MM.1S (cell line): Measurements from ENCODE around the gene HS1BP3.

Experiments
- DNase-seq: peaks from one replicate; pipeline ENCODE4 v3.0.0-alpha.2; 2015
- H2AFZ ChIP-seq: fragments of 300-600 bp; sonication (generic); 2 replicates; pipeline ENCODE4 v1.6.0; 2016; ENCODE audit warnings: antibody characterized with exemption, low read length
- H3F3A ChIP-seq: fragments of 300-600 bp; sonication (generic); 2 replicates; pipeline ENCODE4 v1.6.1; 2016; ENCODE audit warnings: mild to moderate bottlenecking, antibody characterized with exemption, low read length, moderate library complexity, mixed read lengths; ENCODE audit not compliant: insufficient read depth
- H3K27ac ChIP-seq: fragments of 300-600 bp; sonication (generic); 2 replicates; pipeline ENCODE4 v1.5.1; 2016; ENCODE audit warnings: mild to moderate bottlenecking, low read length
- H3K27me3 ChIP-seq: fragments of 300-600 bp; sonication (generic); replicated peaks from 2 replicates; pipeline ENCODE4 v1.6.0; 2016; ENCODE audit warnings: low read length; ENCODE audit not compliant: insufficient read depth
- H3K36me3 ChIP-seq: fragments of 300-600 bp; sonication (generic); replicated peaks from 2 replicates; pipeline ENCODE4 v1.6.1; 2016; ENCODE audit warnings: mild to moderate bottlenecking, low read length, mixed read lengths; ENCODE audit not compliant: insufficient read depth
- H3K4me1 ChIP-seq: fragments of 300-600 bp; sonication (generic); 2 replicates; pipeline ENCODE4 v1.6.1; 2016; ENCODE audit warnings: low read length, mixed read lengths
- H3K4me2 ChIP-seq: fragments of 300-600 bp; sonication (generic); 2 replicates; pipeline ENCODE4 v1.6.0; 2016; ENCODE audit warnings: low read depth, low read length
- H3K4me3 ChIP-seq: fragments of 300-600 bp; sonication (generic); 2 replicates; pipeline ENCODE4 v1.5.1; 2016; ENCODE audit warnings: low read length, mixed read lengths
- H3K79me2 ChIP-seq: fragments of 300-600 bp; sonication (generic); 2 replicates; pipeline ENCODE4 v1.6.1; 2016; ENCODE audit warnings: mixed run types, low read length, mixed read lengths
- H3K9ac ChIP-seq: fragments of 300-600 bp; sonication (generic); 2 replicates; pipeline ENCODE4 v1.6.1; 2016; ENCODE audit warnings: low read length, mixed read lengths
- H3K9me2 ChIP-seq: fragments of 300-600 bp; sonication (generic); replicated peaks from 2 replicates; pipeline ENCODE4 v1.6.1; 2016; ENCODE audit warnings: mild to moderate bottlenecking, low read length, mixed read lengths; ENCODE audit not compliant: insufficient read depth
- H3K9me3 ChIP-seq: fragments of 300-600 bp; sonication (generic); replicated peaks from 2 replicates; pipeline ENCODE4 v1.6.1; 2016; ENCODE audit warnings: mild to moderate bottlenecking, low read length, mixed read lengths; ENCODE audit not compliant: insufficient read depth
- H4K20me1 ChIP-seq: fragments of 300-600 bp; sonication (generic); 2 replicates; pipeline ENCODE4 v1.6.1; 2016; ENCODE audit warnings: mild to moderate bottlenecking, low read length, moderate library complexity, mixed read lengths; ENCODE audit not compliant: insufficient read depth
- CTCF ChIP-seq: fragments of 300-600 bp; sonication (generic); IDR thresholded peaks from 2 replicates; pipeline ENCODE4 v1.5.1; 2016; ENCODE audit warnings: antibody characterized with exemption, low read length, mixed read lengths
- EZH2 ChIP-seq: fragments of 300-600 bp; sonication (generic); optimal IDR thresholded peaks from 2 replicates; pipeline ENCODE3; 2017; ENCODE audit warnings: low read depth, mild to moderate bottlenecking, antibody characterized with exemption, low read length, mixed read lengths
- EZH2phosphoT487 ChIP-seq: fragments of 300-600 bp; sonication (generic); IDR thresholded peaks from 2 replicates; pipeline ENCODE4 v1.6.1; 2018; ENCODE audit warnings: antibody characterized with exemption, low read length

The HS1BP3 gene

DNA sequence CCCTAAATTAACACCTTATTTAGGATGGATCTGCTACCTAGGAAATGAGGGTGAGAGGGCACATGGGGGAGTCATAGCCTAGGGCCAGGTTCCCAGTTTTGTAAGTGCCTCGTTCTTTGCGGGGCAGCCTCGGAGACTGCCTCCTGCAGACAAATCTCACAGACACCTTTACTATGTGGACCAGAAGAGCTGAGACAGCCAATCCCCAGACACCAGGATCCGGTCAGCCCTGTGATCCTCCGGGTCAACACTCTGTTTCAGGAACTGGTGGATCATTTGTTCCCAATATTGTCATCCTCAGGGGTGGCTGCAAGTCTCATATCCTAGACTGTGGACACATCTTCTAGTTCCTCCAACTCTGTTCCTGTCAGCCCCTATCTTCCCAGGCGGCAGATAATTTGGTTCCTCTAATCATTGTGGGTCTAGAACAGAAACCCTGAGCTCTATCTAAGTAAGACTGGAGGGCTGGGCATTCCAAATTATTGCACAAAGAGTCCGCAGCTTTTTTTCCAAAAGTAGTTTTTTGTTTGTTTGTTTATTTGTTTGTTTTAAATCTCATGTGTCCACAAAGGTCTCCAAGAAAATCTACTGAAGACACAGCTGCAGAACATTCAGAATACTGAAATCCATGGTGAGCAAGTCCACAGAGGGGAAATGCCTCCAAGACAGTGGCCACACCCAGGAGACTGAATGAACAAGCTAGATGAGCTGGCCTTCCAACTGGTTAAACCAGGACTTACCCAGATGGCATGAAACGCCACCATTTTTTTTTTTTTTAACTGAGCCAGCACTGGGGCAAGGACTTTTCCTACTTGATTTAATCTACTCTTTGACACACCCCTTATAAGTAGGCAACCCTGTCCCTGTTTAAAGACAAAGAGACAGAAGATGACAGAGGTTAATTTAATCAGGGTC lies 9.9 kb upstream of the HS1BP3 start:
- no peak for DNase-seq
- H2AFZ ChIP-seq, result no peak overlapping the region
- H3K9ac ChIP-seq, result no peak overlapping the region
- no peak overlapping the region for H3K4me2 ChIP-seq
- TF ChIP-seq EZH2 (no peak), EZH2phosphoT487 (no peak), CTCF (no peak)
- no peaks in the 10 kb centered on the region for H3K36me3 ChIP-seq
- no peaks in the 10 kb centered on the region for H4K20me1 ChIP-seq
- no peaks in the 10 kb centered on the region for H3K9me3 ChIP-seq
- peaks cover 27% of the 10 kb centered on the region for H3K27me3 ChIP-seq
- no peaks in the 10 kb centered on the region for H3K79me2 ChIP-seq
- H3K4me3 ChIP-seq, result no peak overlapping the region
- no peaks in the 10 kb centered on the region for H3K4me1 ChIP-seq
- H3K9me2 ChIP-seq, result no peaks in the 10 kb centered on the region
- no peak overlapping the region for H3K27ac ChIP-seq
- H3F3A ChIP-seq, result no peaks in the 10 kb centered on the region

- Histone ChIP-seq H3K9ac (no peak overlapping the region), H4K20me1 (no peaks in the 10 kb centered on the region), H3K79me2 (no peaks in the 10 kb centered on the region), H3K27ac (no peak overlapping the region), H3K4me2 (no peak overlapping the region), H3K4me3 (no peak overlapping the region), H3K9me3 (no peaks in the 10 kb centered on the region), H3K36me3 (no peaks in the 10 kb centered on the region), H3K4me1 (no peaks in the 10 kb centered on the region), H2AFZ (no peak overlapping the region), H3F3A (no peaks in the 10 kb centered on the region), H3K27me3 (no peaks in the 10 kb centered on the region), H3K9me2 (no peaks in the 10 kb centered on the region)
- TF ChIP-seq CTCF (no peak), EZH2phosphoT487 (no peak), EZH2 (no peak)
- DNase-seq, result no peak
Measured at GRCh38 chr2:20657522-20658235, 6.8 kb upstream of the HS1BP3 start.

GRCh38 chr2:20656561-20656960 lies 5.7 kb upstream of the HS1BP3 start:
- Histone ChIP-seq H3K4me1 (peaks cover 2% of the 10 kb centered on the region), H3K27ac (no peak overlapping the region), H3K79me2 (no peaks in the 10 kb centered on the region), H3F3A (0 out of 2 replicates have a peak, but pooled peaks cover under 1% of the 10 kb centered on the region), H2AFZ (no peak overlapping the region), H3K9me3 (no peaks in the 10 kb centered on the region), H3K4me3 (no peak overlapping the region), H3K36me3 (no peaks in the 10 kb centered on the region), H3K27me3 (no peaks in the 10 kb centered on the region), H3K4me2 (no peak overlapping the region), H4K20me1 (no peaks in the 10 kb centered on the region), H3K9ac (no peak overlapping the region), H3K9me2 (no peaks in the 10 kb centered on the region)
- DNase-seq, result no peak
- TF ChIP-seq CTCF, result no peak
- TF ChIP-seq EZH2, result no peak
- TF ChIP-seq EZH2phosphoT487, result no peak
